ENCODE data around the gene COL6A5. TPM values are rescaled to one million over a fixed set of nuclear protein-coding genes. Genes with fewer than 3 reads are reported as not detected.

Gene COL6A5
- total and polyA plus RNA-seq, 7 donors, result not detected

- intact Hi-C loops (cut with DNase I), result no loop called here
- Histone ChIP-seq H3K4me3 (no peak overlapping the region), H3K4me1 (no peaks in the 10 kb centered on the region), H3K27me3 (ENCODE audit: insufficient read depth in 3 of 3, low read length in 2 of 3) (no peaks in the 10 kb centered on the region), H3K27ac (no peak overlapping the region), H3K36me3 (ENCODE audit: insufficient read depth in 1 of 2, low read depth in 1 of 2) (no peaks in the 10 kb centered on the region), H3K9me3 (no peaks in the 10 kb centered on the region)
- TF ChIP-seq, protein P1, sequence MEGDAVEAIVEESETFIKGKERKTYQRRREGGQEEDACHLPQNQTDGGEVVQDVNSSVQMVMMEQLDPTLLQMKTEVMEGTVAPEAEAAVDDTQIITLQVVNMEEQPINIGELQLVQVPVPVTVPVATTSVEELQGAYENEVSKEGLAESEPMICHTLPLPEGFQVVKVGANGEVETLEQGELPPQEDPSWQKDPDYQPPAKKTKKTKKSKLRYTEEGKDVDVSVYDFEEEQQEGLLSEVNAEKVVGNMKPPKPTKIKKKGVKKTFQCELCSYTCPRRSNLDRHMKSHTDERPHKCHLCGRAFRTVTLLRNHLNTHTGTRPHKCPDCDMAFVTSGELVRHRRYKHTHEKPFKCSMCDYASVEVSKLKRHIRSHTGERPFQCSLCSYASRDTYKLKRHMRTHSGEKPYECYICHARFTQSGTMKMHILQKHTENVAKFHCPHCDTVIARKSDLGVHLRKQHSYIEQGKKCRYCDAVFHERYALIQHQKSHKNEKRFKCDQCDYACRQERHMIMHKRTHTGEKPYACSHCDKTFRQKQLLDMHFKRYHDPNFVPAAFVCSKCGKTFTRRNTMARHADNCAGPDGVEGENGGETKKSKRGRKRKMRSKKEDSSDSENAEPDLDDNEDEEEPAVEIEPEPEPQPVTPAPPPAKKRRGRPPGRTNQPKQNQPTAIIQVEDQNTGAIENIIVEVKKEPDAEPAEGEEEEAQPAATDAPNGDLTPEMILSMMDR (IDR thresholded peaks at IDR 0.05), result no peak
- DNase-seq, result no peak
- ATAC-seq, result no peak
Observed at GRCh38 chr3:130411320-130411719, 65.8 kb downstream of the COL6A5 start.

GRCh38 chr3:130412991-130413560 is 67.6 kb downstream of the COL6A5 start:
- H3K36me3 ChIP-seq (ENCODE audit: insufficient read depth in 1 of 2, low read depth in 1 of 2), result no peaks in the 10 kb centered on the region
- 0 to 53% (median 0%) methylated on average over 1 of the region's 1 CpG for WGBS, 3 donors
- no peak overlapping the region for H3K27ac ChIP-seq
- H3K27me3 ChIP-seq (ENCODE audit: insufficient read depth in 3 of 3, low read length in 2 of 3), result no peaks in the 10 kb centered on the region
- no peak for DNase-seq
- no peaks in the 10 kb centered on the region for H3K9me3 ChIP-seq
- TF ChIP-seq, protein P1 (IDR thresholded peaks at IDR 0.05), result no peak
- H3K4me3 ChIP-seq, result no peak overlapping the region
- no peak for ATAC-seq
- no peaks in the 10 kb centered on the region for H3K4me1 ChIP-seq
- intact Hi-C loops (cut with DNase I), result no loop called here

- H3K4me1 ChIP-seq, result no peaks in the 10 kb centered on the region
- ATAC-seq (no peak), DNase-seq (no peak)
- H3K27ac ChIP-seq, result no peak overlapping the region
- H3K36me3 ChIP-seq (ENCODE audit: insufficient read depth in 1 of 2, low read depth in 1 of 2), result no peaks in the 10 kb centered on the region
- TF ChIP-seq, protein P1 (IDR thresholded peaks at IDR 0.05), result no peak
- H3K9me3 ChIP-seq, result no peaks in the 10 kb centered on the region
- 72 to 85% (median 78%) methylated on average over 4 of the region's 4 CpGs for WGBS, 3 donors
- no peaks in the 10 kb centered on the region for H3K27me3 ChIP-seq (ENCODE audit: insufficient read depth in 3 of 3, low read length in 2 of 3)
- intact Hi-C loops (cut with DNase I), result no loop called here
- no peak overlapping the region for H3K4me3 ChIP-seq
Observed at GRCh38 chr3:130414457-130414856, 69.0 kb downstream of the COL6A5 start.

- Histone ChIP-seq H3K36me3 (ENCODE audit: insufficient read depth in 1 of 2, low read depth in 1 of 2) (no peaks in the 10 kb centered on the region), H3K9me3 (no peaks in the 10 kb centered on the region), H3K4me1 (no peaks in the 10 kb centered on the region), H3K4me3 (no peak overlapping the region), H3K27ac (no peak overlapping the region), H3K27me3 (ENCODE audit: insufficient read depth in 3 of 3, low read length in 2 of 3) (no peaks in the 10 kb centered on the region)
- TF ChIP-seq, protein P1 (IDR thresholded peaks at IDR 0.05), result no peak
- no peak for DNase-seq
- 80 to 86% (median 83%) methylated on average over 2 of the region's 2 CpGs for WGBS, 3 donors
- ATAC-seq, result no peak
- intact Hi-C loops (cut with DNase I), result no loop called here
Observed at GRCh38 chr3:130420466-130420865, 75.0 kb downstream of the COL6A5 start.

- no peak overlapping the region for H3K27ac ChIP-seq
- H3K9me3 ChIP-seq, result no peaks in the 10 kb centered on the region
- no peaks in the 10 kb centered on the region for H3K4me1 ChIP-seq
- no peaks in the 10 kb centered on the region for H3K27me3 ChIP-seq (ENCODE audit: insufficient read depth in 3 of 3, low read length in 2 of 3)
- TF ChIP-seq, protein P1 (IDR thresholded peaks at IDR 0.05), result no peak
- ATAC-seq (no peak), DNase-seq (no peak)
- no peaks in the 10 kb centered on the region for H3K36me3 ChIP-seq (ENCODE audit: insufficient read depth in 1 of 2, low read depth in 1 of 2)
- H3K4me3 ChIP-seq, result no peak overlapping the region
- 87 to 93% (median 92%) methylated on average over 4 of the region's 4 CpGs for WGBS, 3 donors
- intact Hi-C loops (cut with DNase I), result no loop called here
Observed at GRCh38 chr3:130423064-130423463, 77.6 kb downstream of the COL6A5 start.
